ENCODE results near the gene TBX2.

TBX2 gene

GRCh38 chr17:61395409-61395982, 4.1 kb upstream of the TBX2 start:
- no peaks in the 10 kb centered on the region for H4K20me1 ChIP-seq (ENCODE audit: insufficient read depth, low read length)
- H3K4me2 ChIP-seq (ENCODE audit: low read length), result no peak overlapping the region

GRCh38 chr17:61395983-61396585, 3.6 kb upstream of the TBX2 start:
- no peaks in the 10 kb centered on the region for H3F3A ChIP-seq (ENCODE audit: insufficient read depth, low read length)
- H3K4me2 ChIP-seq (ENCODE audit: low read length), result no peak overlapping the region
- no peaks in the 10 kb centered on the region for H3K4me1 ChIP-seq (ENCODE audit: insufficient read depth, low read length, severe bottlenecking)
- TF ChIP-seq EZH2 (IDR thresholded peaks at IDR 0.05; ENCODE audit: borderline replicate concordance, low read length), result no peak
- TF ChIP-seq CTCF (IDR thresholded peaks at IDR 0.05; ENCODE audit: low read length), result no peak
- H3K9me3 ChIP-seq (ENCODE audit: low read length), result no peaks in the 10 kb centered on the region
- no peaks in the 10 kb centered on the region for H3K9me2 ChIP-seq (ENCODE audit: low read depth, low read length)
- no peak overlapping the region for H3K4me3 ChIP-seq (ENCODE audit: low read depth, low read length, poor library complexity, severe bottlenecking)
- no peak overlapping the region for H2AFZ ChIP-seq (ENCODE audit: low read length)
- no peaks in the 10 kb centered on the region for H3K27me3 ChIP-seq (ENCODE audit: insufficient read depth, low read length)
- H4K20me1 ChIP-seq (ENCODE audit: insufficient read depth, low read length), result no peaks in the 10 kb centered on the region
- H3K36me3 ChIP-seq (ENCODE audit: insufficient read depth, low read length), result no peaks in the 10 kb centered on the region
- H3K79me2 ChIP-seq (ENCODE audit: insufficient read depth, low read length), result no peaks in the 10 kb centered on the region
- no peak overlapping the region for H3K9ac ChIP-seq (ENCODE audit: low read length)
- no peak overlapping the region for H3K27ac ChIP-seq (ENCODE audit: low read depth, low read length, poor library complexity, severe bottlenecking)

More at GRCh38 chr17:61395409-61395982, 4.1 kb upstream of the TBX2 start:
- Histone ChIP-seq H3K27ac (ENCODE audit: low read depth, low read length, poor library complexity, severe bottlenecking) (no peak overlapping the region), H3K9me3 (ENCODE audit: low read length) (no peaks in the 10 kb centered on the region), H3K9me2 (ENCODE audit: low read depth, low read length) (no peaks in the 10 kb centered on the region), H3K4me3 (ENCODE audit: low read depth, low read length, poor library complexity, severe bottlenecking) (no peak overlapping the region), H2AFZ (ENCODE audit: low read length) (no peak overlapping the region), H3K27me3 (ENCODE audit: insufficient read depth, low read length) (no peaks in the 10 kb centered on the region), H3F3A (ENCODE audit: insufficient read depth, low read length) (no peaks in the 10 kb centered on the region), H3K79me2 (ENCODE audit: insufficient read depth, low read length) (no peaks in the 10 kb centered on the region), H3K9ac (ENCODE audit: low read length) (no peak overlapping the region), H3K36me3 (ENCODE audit: insufficient read depth, low read length) (no peaks in the 10 kb centered on the region), H3K4me1 (ENCODE audit: insufficient read depth, low read length, severe bottlenecking) (no peaks in the 10 kb centered on the region)
- no peak for TF ChIP-seq CTCF (IDR thresholded peaks at IDR 0.05; ENCODE audit: low read length)
- TF ChIP-seq EZH2 (IDR thresholded peaks at IDR 0.05; ENCODE audit: borderline replicate concordance, low read length), result no peak

GRCh38 chr17:61396586-61397085, 3.0 kb upstream of the TBX2 start:
- H3K79me2 ChIP-seq (ENCODE audit: insufficient read depth, low read length), result no peaks in the 10 kb centered on the region
- no peak overlapping the region for H2AFZ ChIP-seq (ENCODE audit: low read length)
- H3K36me3 ChIP-seq (ENCODE audit: insufficient read depth, low read length), result no peaks in the 10 kb centered on the region
- TF ChIP-seq EZH2 (IDR thresholded peaks at IDR 0.05; ENCODE audit: borderline replicate concordance, low read length) (no peak), CTCF (IDR thresholded peaks at IDR 0.05; ENCODE audit: low read length) (no peak)
- H3K4me1 ChIP-seq (ENCODE audit: insufficient read depth, low read length, severe bottlenecking), result no peaks in the 10 kb centered on the region
- H3K9ac ChIP-seq (ENCODE audit: low read length), result no peak overlapping the region
- no peaks in the 10 kb centered on the region for H3K9me2 ChIP-seq (ENCODE audit: low read depth, low read length)
- H4K20me1 ChIP-seq (ENCODE audit: insufficient read depth, low read length), result no peaks in the 10 kb centered on the region
- H3K4me2 ChIP-seq (ENCODE audit: low read length), result no peak overlapping the region
- no peaks in the 10 kb centered on the region for H3F3A ChIP-seq (ENCODE audit: insufficient read depth, low read length)
- no peaks in the 10 kb centered on the region for H3K9me3 ChIP-seq (ENCODE audit: low read length)
- H3K27ac ChIP-seq (ENCODE audit: low read depth, low read length, poor library complexity, severe bottlenecking), result no peak overlapping the region
- no peak overlapping the region for H3K4me3 ChIP-seq (ENCODE audit: low read depth, low read length, poor library complexity, severe bottlenecking)
- no peaks in the 10 kb centered on the region for H3K27me3 ChIP-seq (ENCODE audit: insufficient read depth, low read length)

All from OCI-LY1 (cell line).